Right hindlimb (tissue), 1 donor: Measurements from ENCODE around the gene FBP2.
"Not testable (repeated sequence)": the region's sequence is repeated elsewhere in the genome, so short reads cannot be mapped to it uniquely, and the experiment has no call there.

Source experiments
- DNase-seq: peaks from one replicate; pipeline ENCODE4 v3.0.0-alpha.2; 2018

The FBP2 gene

GRCh38 chr9:94560237-94560636 is 33.4 kb downstream of the FBP2 start:
- DNase-seq: no peak

GRCh38 chr9:94557376-94557775 is 36.2 kb downstream of the FBP2 start:
- no peak for DNase-seq

GRCh38 chr9:94554439-94555331 is 38.9 kb downstream of the FBP2 start, which contains the start of gene PCAT7:
Gene PCAT7 (plus strand): TSS chr9:94555083.
- no peak for DNase-seq

- no peak for DNase-seq
Measured at GRCh38 chr9:94554078-94554438, 39.6 kb downstream of the FBP2 start.

- no peak for DNase-seq
Measured at GRCh38 chr9:94553029-94553938, 40.3 kb downstream of the FBP2 start.

GRCh38 chr9:94545940-94546339 is 47.7 kb downstream of the FBP2 start:
- DNase-seq: no peak

GRCh38 chr9:94544335-94544734 is 49.3 kb downstream of the FBP2 start:
- DNase-seq: not testable (repeated sequence)

- no peak for DNase-seq
Measured at GRCh38 chr9:94538908-94539307, 54.7 kb downstream of the FBP2 start.

GRCh38 chr9:94534901-94535300 is 58.7 kb downstream of the FBP2 start:
- DNase-seq: no peak

GRCh38 chr9:94533601-94534000 is 60.0 kb downstream of the FBP2 start:
- no peak for DNase-seq

GRCh38 chr9:94533155-94533554 is 60.5 kb downstream of the FBP2 start:
- DNase-seq: no peak

- no peak for DNase-seq
Measured at GRCh38 chr9:94528886-94529285, 64.7 kb downstream of the FBP2 start.

- DNase-seq: no peak
Measured at GRCh38 chr9:94526951-94527350, 66.7 kb downstream of the FBP2 start.

GRCh38 chr9:94526271-94526670 is 67.4 kb downstream of the FBP2 start:
- DNase-seq: no peak

GRCh38 chr9:94525396-94526035 is 68.1 kb downstream of the FBP2 start:
- no peak for DNase-seq

- DNase-seq: no peak
Measured at GRCh38 chr9:94517254-94517653, 76.4 kb downstream of the FBP2 start.

- DNase-seq: no peak
Measured at GRCh38 chr9:94514722-94515121, 78.9 kb downstream of the FBP2 start.

- DNase-seq: no peak
Measured at GRCh38 chr9:94511955-94512265, 81.7 kb downstream of the FBP2 start.

- DNase-seq: no peak
Measured at GRCh38 chr9:94511134-94511954, 82.3 kb downstream of the FBP2 start.
